HG02938 (cell line): ENCODE measurements around the gene GIGYF1.
"Not testable (repeated sequence)": the region's sequence is repeated elsewhere in the genome, so short reads cannot be mapped to it uniquely, and the experiment has no call there.

Experiments used
- ATAC-seq: cut with Tn5 transposase; IDR thresholded peaks from one replicate; pipeline ENCODE4 v1.9.1; 2021; ENCODE audit warnings: mild to moderate bottlenecking, moderate library complexity; ENCODE audit not compliant: unreplicated experiment

GIGYF1 gene, protein sequence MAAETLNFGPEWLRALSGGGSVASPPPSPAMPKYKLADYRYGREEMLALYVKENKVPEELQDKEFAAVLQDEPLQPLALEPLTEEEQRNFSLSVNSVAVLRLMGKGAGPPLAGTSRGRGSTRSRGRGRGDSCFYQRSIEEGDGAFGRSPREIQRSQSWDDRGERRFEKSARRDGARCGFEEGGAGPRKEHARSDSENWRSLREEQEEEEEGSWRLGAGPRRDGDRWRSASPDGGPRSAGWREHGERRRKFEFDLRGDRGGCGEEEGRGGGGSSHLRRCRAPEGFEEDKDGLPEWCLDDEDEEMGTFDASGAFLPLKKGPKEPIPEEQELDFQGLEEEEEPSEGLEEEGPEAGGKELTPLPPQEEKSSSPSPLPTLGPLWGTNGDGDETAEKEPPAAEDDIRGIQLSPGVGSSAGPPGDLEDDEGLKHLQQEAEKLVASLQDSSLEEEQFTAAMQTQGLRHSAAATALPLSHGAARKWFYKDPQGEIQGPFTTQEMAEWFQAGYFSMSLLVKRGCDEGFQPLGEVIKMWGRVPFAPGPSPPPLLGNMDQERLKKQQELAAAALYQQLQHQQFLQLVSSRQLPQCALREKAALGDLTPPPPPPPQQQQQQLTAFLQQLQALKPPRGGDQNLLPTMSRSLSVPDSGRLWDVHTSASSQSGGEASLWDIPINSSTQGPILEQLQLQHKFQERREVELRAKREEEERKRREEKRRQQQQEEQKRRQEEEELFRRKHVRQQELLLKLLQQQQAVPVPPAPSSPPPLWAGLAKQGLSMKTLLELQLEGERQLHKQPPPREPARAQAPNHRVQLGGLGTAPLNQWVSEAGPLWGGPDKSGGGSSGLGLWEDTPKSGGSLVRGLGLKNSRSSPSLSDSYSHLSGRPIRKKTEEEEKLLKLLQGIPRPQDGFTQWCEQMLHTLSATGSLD (N-terminal part only)

GRCh38 chr7:100694098-100694745 is at the start of gene GIGYF1:
TSS of gene GIGYF1 (minus strand) at chr7:100694250. CDS start at chr7:100688238, 6,012 bp downstream.
- no peak for ATAC-seq

DNA sequence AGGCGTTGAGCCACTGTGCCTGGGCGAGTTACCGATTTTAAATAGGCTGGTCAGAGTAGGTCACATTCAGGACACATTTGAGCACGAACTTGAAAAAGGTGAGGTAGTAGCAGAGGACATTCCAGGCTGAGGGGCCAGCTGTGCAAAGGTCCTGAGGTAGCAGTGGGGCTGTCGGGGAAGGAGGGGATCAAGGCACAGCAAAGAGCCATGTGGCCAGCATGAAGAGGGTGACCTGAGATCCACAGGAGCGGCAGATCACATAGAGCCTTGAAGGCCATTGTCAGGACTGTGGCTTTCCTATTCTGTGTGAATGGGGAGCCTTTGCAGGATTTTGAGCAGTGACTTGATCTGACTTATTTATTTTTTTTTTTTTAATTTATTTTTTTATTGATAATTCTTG is 45.9 kb upstream of the GIGYF1 start:
- ATAC-seq: no peak

DNA sequence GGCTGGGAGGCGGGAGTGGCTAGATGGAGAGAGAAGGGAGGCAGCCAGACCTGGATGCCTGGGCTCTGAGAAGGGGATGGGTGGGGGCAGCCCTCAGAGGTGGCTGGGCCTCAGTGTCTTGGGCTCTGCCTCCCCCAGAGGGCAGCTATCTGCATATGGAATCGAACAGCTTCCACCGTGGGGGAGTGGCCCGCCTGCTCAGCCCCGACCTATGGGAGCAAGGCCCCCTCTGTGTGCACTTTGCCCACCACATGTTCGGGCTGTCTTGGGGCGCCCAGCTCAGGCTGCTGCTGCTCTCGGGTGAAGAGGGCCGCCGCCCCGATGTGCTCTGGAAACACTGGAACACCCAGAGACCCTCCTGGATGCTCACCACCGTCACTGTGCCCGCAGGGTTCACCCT is 42.6 kb upstream of the GIGYF1 start:
- no peak for ATAC-seq

DNA sequence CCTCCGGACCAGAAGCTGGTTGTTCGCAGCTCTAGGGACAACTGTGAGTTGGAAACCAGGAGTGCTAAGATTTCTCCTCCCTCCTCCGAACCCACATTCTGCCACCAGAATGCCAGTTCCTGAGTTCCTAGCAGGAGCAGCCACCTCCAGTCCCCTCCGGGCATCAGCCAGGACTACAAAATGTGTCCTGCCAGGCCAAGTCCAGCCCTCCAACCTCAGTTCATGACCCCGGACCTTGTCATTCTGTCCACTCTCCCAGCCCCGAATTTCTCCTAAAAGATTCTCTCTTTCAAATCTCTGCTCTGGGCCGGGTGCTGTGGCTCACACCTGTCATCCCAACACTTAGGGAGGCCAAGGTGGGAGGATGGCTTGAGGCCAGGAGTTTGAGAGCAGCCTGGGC is 41.7 kb upstream of the GIGYF1 start:
- ATAC-seq: no peak

DNA sequence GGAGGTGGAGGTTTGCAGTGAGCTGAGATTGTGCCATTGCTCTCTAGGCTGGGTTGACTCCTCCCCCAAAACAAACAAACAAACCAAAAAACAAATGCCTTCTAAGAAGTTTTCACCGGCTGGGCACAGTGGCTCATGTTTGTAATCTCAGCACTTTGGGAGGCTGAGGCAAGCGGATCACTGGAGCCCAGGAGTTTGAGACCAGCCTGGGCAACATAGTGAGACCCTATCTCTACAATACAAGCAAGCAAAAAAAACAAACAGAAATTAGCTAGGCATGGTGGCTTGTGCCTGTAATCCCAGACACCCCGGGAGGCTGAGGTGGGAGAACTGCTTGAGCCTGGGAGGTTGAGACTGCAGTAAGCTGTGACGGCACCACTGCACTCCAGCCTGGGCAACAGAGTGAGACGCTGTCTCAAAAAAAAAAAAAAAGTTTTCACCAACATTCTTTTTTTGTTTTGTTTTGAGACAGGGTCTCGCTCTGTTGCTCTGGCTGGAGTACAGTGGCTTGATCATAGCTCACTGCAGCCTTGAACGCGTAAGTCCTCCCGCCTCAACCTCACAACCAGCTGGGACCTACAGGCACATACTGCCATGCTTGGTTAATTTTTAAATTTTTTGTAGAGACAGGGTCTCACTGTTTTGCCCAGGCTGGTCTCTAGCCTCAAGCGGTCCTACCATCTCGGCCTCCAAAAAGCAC is 38.0 kb upstream of the GIGYF1 start:
- ATAC-seq: no peak

DNA sequence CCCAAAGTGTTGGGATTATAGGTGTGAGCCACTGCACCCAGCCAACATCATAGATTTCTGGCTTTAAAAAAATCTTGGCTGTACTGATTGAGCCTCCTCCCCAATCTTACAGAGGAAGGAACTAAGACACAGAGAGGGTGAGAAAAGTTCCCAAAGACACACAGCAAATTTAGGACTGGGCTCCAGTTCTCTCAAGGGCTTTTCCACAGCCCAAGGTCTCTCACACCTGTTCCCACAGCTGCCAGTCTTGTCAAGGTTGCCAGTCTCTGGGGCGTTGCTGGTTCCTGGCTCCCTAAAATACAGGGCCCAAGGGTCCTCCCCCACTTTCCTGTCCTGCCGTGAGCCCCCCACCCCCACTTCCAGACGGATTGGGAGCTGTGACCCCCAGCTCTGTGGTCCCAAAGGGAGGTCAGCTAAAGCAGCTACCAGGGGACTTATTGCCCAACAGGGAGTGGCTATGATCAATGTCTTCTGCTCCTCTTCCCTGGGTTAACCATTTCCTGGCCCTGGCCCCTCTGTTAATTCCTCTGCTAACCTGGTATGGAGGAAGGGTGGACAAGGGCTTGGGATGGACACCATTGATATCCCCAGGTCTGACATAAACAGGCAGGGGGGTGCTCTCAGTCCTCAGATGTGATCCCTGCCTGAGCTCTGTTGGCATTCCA is 36.2 kb upstream of the GIGYF1 start:
- no peak for ATAC-seq

DNA sequence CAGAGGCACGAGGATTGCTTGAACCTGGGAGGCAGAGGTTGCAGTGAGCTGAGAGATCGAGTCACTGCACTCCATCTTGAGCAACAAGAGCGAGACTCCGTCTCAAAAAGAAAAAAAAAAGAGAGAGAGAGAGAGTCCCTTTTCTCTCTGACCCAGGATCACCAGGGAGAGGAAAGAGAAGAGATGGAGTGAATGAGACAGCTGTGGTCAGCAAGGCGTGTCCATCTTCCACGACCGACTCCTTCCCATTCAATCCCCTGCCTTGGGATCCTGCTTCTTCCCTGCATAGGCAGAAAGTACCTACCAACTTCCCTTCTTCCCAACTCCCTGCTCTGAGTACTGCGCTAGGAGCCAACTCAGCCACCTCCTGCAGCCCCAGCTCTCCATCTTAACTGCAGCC is 34.1 kb upstream of the GIGYF1 start:
- no peak for ATAC-seq

DNA sequence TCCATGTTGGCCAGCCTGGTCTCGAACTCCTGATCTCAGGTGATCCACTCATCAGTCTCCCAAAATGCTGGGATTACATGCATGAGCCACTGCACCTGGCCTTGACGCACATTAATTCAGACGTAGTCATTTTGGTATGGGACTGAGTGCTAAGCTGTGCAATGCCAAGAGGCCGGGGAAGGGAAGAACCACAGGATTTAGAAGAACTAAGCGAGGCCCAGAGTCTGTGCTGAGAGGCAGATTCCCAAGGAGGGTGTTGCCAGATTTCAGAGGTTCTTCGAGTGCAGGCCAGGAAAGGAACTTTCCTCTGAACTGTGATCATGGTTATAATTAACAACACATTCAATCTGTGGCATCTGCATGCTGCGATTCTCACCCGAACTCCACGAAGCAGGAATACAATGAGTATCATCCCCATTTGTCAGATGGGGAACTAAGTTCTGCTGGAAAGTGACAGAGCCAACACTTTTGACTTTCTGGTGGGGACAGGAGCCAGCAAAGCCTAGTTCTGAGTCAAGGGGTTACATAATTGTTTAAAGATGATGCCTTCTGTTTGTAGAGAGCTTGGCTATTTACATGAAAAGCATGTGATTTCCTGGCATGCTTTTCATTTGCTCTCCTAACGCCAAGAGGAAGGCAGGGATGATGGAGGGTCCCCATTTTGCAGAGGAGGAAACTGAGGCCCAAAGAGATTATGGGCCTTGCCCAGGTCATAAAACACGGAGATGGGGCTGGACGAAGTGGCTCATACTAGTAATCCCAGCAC is 33.1 kb upstream of the GIGYF1 start:
- no peak for ATAC-seq

DNA sequence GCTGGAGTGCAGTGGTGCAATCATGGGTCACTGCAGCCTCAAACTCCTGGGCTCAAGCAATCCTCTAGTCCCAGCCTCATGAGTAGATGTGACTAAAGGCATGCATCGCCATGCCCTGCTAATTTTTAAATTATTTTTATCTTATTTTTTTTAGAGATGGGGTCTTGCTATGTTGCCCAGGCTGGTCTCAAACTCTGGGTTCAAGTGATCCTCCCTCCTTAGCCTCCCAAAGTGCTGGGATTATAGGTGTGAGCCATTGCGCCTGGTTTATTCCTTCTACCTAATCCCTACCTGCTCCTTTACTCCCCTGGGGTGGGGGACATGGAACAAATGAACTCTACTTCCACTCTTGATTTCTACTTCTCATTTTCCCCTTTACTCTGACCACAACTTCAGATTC is 30.3 kb upstream of the GIGYF1 start:
- not testable (repeated sequence) for ATAC-seq

DNA sequence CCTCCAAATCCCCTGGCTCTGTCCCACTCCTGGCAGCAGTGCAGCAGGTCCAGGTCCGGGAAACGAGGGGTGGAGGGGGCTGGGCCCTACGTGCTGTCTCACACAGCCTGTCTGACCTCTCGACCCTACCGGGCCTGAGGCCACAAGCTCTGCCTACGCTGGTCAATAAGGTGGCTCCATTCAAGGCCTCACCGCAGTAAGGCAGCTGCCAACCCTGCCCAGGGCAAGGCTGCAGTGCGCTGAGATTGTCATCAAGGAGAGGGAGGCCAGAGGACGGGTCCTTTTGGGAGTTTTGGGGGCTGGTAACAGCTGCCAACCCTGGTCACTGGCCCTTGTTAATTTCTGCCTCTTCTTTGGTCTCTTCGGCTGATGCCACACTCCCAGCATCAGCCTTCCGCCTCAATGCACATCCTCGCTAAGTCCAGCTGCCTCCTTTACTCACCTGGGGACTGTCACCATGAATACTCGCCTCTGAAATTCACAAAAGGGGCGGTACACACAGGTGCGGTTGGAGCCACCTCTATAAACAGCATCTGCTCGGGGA is 29.8 kb upstream of the GIGYF1 start:
- ATAC-seq: no peak

GRCh38 chr7:100722480-100723212 is 28.6 kb upstream of the GIGYF1 start:
- ATAC-seq: no peak

GRCh38 chr7:100721505-100721812 is 27.4 kb upstream of the GIGYF1 start:
- no peak for ATAC-seq

GRCh38 chr7:100720671-100721504 is 26.8 kb upstream of the GIGYF1 start:
- no peak for ATAC-seq

DNA sequence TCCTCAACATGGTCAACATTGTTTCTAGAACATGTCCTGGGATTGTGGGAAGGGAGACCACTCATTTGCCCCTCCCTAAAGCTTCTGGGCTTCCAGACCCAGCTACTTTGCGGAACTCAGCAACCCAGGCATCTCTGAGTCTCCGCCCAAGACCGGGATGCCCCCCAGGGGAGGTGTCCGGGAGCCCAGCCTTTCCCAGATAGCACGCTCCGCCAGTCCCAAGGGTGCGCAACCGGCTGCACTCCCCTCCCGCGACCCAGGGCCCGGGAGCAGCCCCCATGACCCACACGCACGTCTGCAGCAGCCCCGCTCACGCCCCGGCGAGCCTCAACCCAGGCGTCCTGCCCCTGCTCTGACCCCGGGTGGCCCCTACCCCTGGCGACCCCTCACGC is 26.2 kb upstream of the GIGYF1 start, which contains the start of gene EPO:
EPO (plus strand) TSS at position 190 of the 392 bp plus-strand sequence. CDS start 513 bp downstream, outside the sequence.
- no peak for ATAC-seq

- ATAC-seq: no peak
These were observed 25.7 kb upstream of the GIGYF1 start for GRCh38 chr7:100719523-100720278.

GRCh38 chr7:100717073-100717472 is 23.0 kb upstream of the GIGYF1 start:
- not testable (repeated sequence) for ATAC-seq

- no peak for ATAC-seq
These were observed 20.7 kb upstream of the GIGYF1 start for GRCh38 chr7:100714725-100715124.
